COLO668 (cell line): ENCODE measurements around the gene AKAP14.
"Not testable (repeated sequence)": the region's sequence is repeated elsewhere in the genome, so short reads cannot be mapped to it uniquely, and the experiment has no call there.

Experiments used
- DNase-seq: peaks from one replicate; lab custom pipeline; 2025; ENCODE audit not compliant: unreplicated experiment; lab: John Stamatoyannopoulos, UW

Gene AKAP14

DNA sequence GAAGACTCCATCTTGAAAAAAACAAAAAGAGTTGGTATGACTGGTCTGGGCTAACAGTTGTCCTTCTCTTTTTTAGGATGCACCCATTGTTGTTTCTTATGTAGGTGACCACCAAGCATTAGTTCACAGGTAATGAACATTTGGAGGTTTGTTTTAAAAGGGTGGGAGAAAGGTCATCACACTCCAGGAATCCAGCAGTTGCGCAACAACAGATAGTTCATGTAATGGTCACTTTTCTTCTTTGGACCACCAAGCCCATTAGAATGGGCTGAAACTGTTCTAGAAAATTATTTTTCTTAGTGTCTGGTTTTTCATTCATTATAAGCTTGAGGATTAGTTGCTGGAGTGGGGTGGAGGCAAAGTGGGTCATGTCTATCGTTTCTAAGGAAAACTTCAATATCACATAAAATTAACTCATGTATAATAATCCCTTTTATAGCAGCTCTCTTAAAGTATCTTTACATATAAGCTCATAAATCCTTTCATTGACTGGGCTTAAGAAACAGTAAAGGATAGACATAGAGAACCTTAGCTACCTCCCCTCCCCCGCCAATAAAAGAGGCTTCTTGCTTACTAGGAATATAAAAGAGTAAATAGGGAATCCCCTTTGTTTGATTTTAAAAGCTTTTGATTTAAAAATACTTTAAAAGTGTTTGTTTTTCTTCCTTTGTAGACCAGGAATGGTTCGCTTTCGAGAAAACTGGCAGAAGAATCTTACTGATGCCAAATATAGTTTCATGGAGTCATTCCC lies 24.3 kb downstream of the AKAP14 start:
- DNase-seq = no peak

DNA sequence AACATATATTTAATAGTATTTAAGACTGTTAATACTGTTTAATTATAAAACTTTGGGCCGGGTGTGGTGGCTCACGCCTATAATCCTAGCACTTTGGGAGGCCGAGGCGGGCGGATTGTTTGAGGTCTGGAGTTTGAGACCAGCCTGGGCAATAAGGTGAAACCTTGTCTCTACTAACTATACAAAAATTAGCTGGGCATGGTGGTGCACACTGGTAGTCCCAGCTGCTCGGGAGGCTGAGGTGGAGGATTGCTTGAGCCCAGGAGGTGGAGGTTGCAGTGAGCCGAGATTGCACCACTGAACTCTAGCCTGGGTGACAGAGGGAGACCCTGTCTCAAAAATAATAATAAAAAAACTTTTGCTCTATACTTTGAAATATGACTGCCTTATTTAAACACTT lies 26.7 kb downstream of the AKAP14 start:
- DNase-seq = not testable (repeated sequence)

DNA sequence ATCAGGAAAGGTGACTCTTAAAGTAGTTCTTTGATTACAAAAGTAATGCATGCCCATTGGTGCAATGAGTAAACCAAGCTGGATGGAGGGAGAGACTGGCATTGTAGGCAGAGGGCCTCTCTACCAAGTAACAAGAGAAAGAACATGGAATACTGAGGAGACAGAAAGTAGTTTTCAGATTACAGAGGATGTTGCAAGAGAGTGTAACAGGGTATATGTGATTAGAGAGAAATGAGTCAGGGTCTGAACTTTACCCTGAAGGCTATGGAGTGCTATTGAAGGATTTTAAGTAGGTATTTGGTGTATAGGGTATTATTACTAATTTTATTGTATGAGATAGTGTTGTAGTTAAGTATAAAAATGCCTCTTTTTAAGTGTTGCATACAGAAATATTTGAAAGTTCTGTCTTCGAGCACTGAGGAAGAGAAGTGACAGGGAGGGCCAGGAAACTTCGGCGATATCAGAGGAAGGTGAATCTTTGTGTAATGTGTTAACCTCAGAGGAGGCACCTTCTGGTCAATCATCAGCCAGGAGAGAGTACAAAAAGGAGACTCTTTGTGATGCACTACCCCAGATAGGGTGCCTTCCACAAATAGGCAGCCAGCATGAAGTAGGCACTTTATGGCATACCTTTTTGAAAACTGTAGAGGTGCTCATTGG lies 39.7 kb downstream of the AKAP14 start:
- DNase-seq = no peak

DNA sequence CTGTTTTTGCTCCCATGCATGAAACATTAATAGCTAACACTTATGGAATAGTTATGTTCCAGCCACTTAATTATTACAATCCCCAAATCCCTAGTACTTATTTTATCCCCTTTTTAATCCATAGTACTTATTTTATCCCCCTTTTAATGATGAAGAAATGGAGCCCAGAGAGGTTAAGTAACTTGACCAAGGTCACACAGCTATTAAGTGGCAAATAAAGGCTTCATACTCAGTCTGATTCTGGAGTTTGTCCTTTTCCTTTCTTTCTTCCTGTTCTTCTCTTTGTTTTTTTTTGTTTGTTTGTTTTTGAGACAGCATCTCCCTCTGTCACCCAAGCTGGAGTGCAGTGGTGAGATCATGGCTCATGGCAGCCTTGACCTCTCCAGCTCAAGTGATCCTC lies 45.6 kb downstream of the AKAP14 start:
- no peak for DNase-seq

DNA sequence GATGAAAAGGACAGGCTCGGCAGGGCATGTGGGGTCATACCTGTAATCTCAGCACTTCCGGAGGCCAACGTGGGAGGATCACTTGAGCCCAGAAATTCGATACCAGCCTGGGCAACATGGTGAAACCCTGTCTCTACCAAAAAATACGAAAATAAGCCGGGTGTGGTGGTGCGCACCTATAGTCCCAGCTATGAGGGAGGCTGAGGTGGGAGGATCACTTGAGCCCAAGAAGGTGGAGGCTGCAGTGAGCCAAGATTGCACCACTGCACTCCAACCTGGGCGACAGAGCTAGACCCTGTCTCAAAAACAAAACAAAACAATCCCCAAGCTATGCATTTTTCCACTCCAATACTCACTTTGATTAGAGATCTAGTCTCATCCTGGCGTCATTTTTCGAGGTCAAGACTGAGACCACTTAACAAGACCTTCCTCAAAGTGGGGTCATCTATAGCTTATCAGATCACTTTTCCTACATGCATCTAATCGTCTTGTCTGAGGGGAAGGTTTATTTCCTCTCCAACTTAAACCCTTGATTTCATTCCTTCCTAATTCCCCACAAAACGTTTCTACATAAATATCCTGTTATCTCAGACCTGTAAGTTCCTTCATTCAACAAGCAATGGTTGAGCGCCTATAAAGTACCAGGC lies 46.6 kb downstream of the AKAP14 start:
- DNase-seq = no peak

DNA sequence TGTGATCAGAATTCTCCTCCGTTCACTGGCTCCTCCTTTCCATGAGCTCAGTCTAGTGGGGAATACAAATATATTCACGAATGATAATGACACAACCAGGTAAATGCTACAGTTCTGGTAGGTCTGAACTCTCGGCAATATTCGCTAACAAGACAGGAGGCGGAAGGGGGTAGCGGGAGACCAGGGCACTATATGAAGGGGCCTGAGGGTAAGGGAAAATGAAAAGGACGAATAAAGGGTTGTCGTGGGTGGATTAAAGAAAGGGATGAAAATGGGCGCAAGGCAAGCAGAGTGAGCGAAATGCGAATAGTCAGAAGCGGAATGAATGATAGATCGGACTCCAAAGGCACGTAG lies 47.1 kb downstream of the AKAP14 start:
- no peak for DNase-seq

DNA sequence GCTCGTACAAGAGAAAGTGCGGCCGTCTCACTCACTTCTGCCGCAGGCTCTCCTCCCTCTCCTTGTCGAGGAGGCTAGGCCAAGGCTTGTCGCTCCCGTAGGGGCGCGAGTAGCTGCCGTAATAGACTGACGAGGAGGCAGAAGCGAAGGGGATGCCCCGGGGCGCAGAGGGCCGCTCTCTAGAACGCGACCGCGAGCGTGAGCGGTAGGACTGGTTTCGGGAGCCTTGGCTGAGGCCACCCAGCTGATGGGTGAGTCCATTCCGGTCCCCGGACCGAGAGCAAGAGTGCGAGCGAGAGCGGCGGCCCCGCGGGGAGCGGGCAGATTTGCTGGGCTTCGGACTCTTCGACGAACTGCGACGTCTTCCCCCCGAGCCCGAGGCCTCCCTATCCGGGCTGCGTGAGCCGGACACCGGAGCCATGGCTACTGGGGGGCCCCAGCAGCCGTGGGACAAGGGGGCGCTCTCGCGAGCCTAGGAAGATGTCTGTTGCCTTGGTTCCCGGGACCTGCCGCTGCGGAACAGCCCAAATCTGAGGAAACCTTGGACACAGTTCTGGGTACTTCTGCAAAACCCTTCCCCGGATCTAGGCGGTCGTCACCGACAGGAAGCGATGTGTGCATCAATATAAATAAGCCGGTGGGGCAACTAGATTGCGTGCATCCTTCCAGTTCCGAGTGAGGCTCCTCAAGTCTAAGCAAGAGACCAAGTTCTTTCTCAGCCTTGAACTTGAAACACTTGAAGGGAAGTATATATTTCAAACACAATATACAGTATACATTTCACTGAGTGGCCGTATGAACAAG lies 47.7 kb downstream of the AKAP14 start, which contains the start of gene NKAP:
NKAP (minus strand) TSS at position 567 of the 804 bp plus-strand sequence; CDS start at position 421, 146 bp downstream.
- peak; percentile 74 for DNase-seq

DNA sequence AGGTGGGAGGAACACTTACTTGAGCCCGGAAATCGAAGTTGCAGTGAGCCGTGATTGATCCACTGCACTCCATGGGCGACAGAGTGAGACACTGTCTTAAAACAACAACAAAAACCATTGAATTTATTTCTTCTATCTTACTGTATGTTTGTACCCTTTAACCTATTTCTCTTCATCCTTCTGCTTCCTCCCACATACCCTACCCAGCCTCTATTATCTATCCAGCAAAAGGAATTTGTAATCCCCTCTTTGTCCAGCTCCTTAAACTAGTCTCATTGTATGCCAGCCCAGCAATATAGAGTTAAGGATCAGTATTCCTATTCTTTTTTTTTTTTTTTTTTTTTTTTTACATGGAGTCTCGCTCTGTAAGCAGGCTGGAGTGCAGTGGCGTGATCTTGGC lies 49.8 kb downstream of the AKAP14 start:
- DNase-seq = no peak

DNA sequence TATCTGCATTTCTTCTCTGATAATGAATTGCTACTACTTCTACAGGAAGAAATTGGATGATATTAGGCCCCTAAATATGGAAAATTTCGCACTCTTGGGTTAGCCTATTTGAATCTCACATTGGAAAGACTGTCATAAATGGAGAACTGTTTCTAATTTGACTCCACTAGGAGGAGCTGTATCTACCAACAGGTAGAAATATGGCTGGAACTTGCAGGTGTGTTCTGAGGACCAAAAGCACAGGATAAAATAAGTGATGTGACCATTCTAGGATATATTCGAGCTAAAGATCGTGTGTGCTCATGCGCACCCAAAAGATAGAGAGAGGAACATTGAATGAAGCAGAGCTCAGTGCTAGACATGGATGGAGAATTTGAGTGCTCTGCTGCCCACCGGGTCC lies 52.7 kb downstream of the AKAP14 start:
- DNase-seq = no peak

DNA sequence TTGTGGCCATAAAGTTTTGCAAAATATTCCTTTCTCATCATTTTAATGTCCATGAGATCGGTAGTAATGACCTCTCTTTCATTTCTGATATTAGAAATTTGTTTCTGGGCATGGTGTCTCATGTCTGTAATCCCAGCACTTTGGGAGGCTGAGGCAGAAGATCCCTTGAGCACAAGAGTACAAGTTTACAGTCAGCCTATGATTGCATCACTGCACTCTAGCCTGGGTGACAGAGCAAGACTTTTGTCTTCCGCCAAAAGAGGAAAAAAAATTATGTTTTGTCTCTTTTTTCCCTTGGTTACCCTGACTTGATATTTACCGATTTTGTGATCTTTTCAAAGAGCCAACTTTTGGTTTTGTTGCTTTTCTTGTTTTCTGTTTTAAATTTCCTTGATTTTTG lies 58.7 kb downstream of the AKAP14 start:
- no peak for DNase-seq

DNA sequence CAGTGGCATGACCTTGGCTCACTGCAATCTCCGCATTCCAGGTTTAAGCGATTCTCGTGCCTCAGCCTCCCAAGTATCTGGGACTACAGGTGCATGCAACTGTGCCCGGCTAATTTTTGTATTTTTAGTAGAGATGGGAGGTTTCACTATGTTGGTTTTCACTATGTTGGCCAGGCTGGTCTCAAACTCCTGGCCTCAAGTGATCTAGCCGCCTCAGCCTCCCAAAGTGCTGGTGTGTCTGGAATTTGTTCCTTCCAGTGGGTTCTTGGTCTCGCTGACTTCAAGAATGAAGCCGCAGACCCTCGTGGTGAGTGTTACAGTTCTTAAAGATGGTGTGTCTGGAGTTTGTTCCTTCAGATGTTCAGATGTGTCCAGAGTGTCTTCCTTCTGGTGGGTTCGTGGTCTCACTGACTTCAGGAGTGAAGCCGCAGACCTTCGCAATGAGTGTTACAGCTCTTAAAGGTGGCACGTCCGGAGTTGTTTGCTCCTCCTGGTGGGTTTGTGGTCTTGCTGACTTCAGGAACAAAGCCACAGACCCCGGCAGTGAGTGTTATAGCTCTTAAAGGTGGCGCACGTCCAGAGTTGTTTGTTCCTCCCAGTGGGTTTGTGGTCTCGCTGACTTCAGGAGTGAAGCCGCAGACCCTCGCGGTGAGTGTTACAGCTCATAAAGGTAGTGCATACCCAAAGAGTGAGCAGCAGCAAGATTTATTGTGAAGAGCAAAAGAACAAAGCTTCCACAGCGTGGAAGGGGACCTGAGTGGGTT lies 60.3 kb downstream of the AKAP14 start:
- DNase-seq = not testable (repeated sequence)

DNA sequence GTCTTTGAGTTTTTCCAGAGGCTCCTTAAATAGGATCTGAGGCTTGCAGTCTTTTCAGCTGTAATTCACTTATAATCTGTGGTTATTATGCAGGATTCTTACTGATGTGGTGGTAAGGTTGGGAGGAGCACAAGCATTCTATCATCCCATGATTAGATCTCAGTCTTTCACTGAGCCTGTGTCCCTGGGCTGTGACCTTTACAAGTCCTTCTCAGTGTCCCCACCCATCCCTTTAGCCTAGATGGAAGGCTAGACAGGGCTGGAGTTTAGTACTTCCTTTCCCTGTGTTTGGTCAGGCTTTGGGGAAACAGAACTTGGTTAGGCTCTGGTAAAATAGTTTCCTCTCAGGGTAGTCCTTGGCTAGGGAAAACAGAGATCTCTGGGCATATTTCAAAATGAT lies 64.9 kb downstream of the AKAP14 start:
- no peak for DNase-seq

DNA sequence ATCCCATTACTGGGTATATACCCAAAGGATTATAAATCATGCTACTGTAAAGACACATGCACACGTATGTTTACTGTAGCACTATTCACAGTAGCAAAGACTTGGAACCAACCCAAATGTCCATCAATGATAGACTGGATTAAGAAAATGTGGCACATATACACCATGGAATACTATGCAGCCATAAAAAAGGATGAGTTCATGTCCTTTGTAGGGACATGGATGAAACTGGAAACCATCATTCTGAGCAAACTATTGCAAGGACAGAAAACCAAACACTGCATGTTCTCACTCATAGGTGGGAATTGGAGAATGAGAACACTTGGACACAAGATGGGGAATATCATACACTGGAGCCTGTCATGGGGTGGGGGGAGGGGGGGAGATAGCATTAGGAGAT lies 71.1 kb downstream of the AKAP14 start:
- DNase-seq = not testable (repeated sequence)
